Measurements from ENCODE around the gene MICAL2.

Gene MICAL2

GRCh38 chr11:12134236-12134585 lies 23.8 kb downstream of the MICAL2 start:
- TF ChIP-seq, protein P1, sequence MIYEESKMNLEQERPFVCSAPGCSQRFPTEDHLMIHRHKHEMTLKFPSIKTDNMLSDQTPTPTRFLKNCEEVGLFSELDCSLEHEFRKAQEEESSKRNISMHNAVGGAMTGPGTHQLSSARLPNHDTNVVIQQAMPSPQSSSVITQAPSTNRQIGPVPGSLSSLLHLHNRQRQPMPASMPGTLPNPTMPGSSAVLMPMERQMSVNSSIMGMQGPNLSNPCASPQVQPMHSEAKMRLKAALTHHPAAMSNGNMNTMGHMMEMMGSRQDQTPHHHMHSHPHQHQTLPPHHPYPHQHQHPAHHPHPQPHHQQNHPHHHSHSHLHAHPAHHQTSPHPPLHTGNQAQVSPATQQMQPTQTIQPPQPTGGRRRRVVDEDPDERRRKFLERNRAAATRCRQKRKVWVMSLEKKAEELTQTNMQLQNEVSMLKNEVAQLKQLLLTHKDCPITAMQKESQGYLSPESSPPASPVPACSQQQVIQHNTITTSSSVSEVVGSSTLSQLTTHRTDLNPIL (CRISPR knock-in tag; IDR thresholded peaks at IDR 0.05; ENCODE audit: low read depth) = no peak
- TF ChIP-seq GLIS3 (CRISPR knock-in tag; IDR thresholded peaks at IDR 0.05) = no peak
- TF ChIP-seq ISL1 (CRISPR knock-in tag; IDR thresholded peaks at IDR 0.05) = no peak
- no peak for TF ChIP-seq CSRNP3 (CRISPR knock-in tag; IDR thresholded peaks at IDR 0.05)
- no peak for TF ChIP-seq ESRRG (CRISPR knock-in tag; IDR thresholded peaks at IDR 0.05)
- no peak for TF ChIP-seq RARB (CRISPR knock-in tag; IDR thresholded peaks at IDR 0.05)
- TF ChIP-seq SNAI2 (CRISPR knock-in tag; IDR thresholded peaks at IDR 0.05) = no peak
- TF ChIP-seq ARNTL (CRISPR knock-in tag; IDR thresholded peaks at IDR 0.05; ENCODE audit: borderline replicate concordance, low read depth) = no peak
- no peak for TF ChIP-seq ZNF565 (CRISPR knock-in tag; conservative IDR thresholded peaks at IDR 0.05; ENCODE audit: low read depth)
- TF ChIP-seq ZNF70 (CRISPR knock-in tag; IDR thresholded peaks at IDR 0.05) = no peak
- no peak for ATAC-seq

GRCh38 chr11:12135185-12135584 lies 24.8 kb downstream of the MICAL2 start:
- ATAC-seq = no peak

More at GRCh38 chr11:12135185-12135584, 24.8 kb downstream of the MICAL2 start:
- TF ChIP-seq CSRNP3 (CRISPR knock-in tag; IDR thresholded peaks at IDR 0.05) (no peak), ARNTL (CRISPR knock-in tag; IDR thresholded peaks at IDR 0.05; ENCODE audit: borderline replicate concordance, low read depth) (no peak), ESRRG (CRISPR knock-in tag; IDR thresholded peaks at IDR 0.05) (no peak), ZNF565 (CRISPR knock-in tag; conservative IDR thresholded peaks at IDR 0.05; ENCODE audit: low read depth) (no peak), TOX (CRISPR knock-in tag; IDR thresholded peaks at IDR 0.05; ENCODE audit: borderline replicate concordance) (no peak), ZC3H10 (CRISPR knock-in tag; IDR thresholded peaks at IDR 0.05) (no peak), CSDC2 (CRISPR knock-in tag; IDR thresholded peaks at IDR 0.05) (no peak), ZNF8 (CRISPR knock-in tag; IDR thresholded peaks at IDR 0.05) (no peak), SNAI2 (CRISPR knock-in tag; IDR thresholded peaks at IDR 0.05) (no peak), RARB (CRISPR knock-in tag; IDR thresholded peaks at IDR 0.05) (no peak), ZFP3 (CRISPR knock-in tag; IDR thresholded peaks at IDR 0.05) (no peak), OSR1 (CRISPR knock-in tag; IDR thresholded peaks at IDR 0.05) (no peak), ISL1 (CRISPR knock-in tag; IDR thresholded peaks at IDR 0.05) (no peak)
- TF ChIP-seq, protein P2, sequence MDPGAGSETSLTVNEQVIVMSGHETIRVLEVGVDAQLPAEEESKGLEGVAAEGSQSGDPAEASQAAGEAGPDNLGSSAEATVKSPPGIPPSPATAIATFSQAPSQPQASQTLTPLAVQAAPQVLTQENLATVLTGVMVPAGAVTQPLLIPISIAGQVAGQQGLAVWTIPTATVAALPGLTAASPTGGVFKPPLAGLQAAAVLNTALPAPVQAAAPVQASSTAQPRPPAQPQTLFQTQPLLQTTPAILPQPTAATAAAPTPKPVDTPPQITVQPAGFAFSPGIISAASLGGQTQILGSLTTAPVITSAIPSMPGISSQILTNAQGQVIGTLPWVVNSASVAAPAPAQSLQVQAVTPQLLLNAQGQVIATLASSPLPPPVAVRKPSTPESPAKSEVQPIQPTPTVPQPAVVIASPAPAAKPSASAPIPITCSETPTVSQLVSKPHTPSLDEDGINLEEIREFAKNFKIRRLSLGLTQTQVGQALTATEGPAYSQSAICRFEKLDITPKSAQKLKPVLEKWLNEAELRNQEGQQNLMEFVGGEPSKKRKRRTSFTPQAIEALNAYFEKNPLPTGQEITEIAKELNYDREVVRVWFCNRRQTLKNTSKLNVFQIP (CRISPR knock-in tag; IDR thresholded peaks at IDR 0.05; ENCODE audit: borderline replicate concordance, low read depth) = no peak
- TF ChIP-seq, protein P3, sequence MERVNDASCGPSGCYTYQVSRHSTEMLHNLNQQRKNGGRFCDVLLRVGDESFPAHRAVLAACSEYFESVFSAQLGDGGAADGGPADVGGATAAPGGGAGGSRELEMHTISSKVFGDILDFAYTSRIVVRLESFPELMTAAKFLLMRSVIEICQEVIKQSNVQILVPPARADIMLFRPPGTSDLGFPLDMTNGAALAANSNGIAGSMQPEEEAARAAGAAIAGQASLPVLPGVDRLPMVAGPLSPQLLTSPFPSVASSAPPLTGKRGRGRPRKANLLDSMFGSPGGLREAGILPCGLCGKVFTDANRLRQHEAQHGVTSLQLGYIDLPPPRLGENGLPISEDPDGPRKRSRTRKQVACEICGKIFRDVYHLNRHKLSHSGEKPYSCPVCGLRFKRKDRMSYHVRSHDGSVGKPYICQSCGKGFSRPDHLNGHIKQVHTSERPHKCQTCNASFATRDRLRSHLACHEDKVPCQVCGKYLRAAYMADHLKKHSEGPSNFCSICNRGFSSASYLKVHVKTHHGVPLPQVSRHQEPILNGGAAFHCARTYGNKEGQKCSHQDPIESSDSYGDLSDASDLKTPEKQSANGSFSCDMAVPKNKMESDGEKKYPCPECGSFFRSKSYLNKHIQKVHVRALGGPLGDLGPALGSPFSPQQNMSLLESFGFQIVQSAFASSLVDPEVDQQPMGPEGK (CRISPR knock-in tag; IDR thresholded peaks at IDR 0.05; ENCODE audit: borderline replicate concordance) = no peak
- TF ChIP-seq, protein P4, sequence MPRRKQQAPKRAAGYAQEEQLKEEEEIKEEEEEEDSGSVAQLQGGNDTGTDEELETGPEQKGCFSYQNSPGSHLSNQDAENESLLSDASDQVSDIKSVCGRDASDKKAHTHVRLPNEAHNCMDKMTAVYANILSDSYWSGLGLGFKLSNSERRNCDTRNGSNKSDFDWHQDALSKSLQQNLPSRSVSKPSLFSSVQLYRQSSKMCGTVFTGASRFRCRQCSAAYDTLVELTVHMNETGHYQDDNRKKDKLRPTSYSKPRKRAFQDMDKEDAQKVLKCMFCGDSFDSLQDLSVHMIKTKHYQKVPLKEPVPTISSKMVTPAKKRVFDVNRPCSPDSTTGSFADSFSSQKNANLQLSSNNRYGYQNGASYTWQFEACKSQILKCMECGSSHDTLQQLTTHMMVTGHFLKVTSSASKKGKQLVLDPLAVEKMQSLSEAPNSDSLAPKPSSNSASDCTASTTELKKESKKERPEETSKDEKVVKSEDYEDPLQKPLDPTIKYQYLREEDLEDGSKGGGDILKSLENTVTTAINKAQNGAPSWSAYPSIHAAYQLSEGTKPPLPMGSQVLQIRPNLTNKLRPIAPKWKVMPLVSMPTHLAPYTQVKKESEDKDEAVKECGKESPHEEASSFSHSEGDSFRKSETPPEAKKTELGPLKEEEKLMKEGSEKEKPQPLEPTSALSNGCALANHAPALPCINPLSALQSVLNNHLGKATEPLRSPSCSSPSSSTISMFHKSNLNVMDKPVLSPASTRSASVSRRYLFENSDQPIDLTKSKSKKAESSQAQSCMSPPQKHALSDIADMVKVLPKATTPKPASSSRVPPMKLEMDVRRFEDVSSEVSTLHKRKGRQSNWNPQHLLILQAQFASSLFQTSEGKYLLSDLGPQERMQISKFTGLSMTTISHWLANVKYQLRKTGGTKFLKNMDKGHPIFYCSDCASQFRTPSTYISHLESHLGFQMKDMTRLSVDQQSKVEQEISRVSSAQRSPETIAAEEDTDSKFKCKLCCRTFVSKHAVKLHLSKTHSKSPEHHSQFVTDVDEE (CRISPR knock-in tag; IDR thresholded peaks at IDR 0.05) = no peak
- TF ChIP-seq, protein P1 (CRISPR knock-in tag; IDR thresholded peaks at IDR 0.05; ENCODE audit: low read depth) = no peak
